ENCODE data around the gene CLRN1.

CLRN1 gene

DNA sequence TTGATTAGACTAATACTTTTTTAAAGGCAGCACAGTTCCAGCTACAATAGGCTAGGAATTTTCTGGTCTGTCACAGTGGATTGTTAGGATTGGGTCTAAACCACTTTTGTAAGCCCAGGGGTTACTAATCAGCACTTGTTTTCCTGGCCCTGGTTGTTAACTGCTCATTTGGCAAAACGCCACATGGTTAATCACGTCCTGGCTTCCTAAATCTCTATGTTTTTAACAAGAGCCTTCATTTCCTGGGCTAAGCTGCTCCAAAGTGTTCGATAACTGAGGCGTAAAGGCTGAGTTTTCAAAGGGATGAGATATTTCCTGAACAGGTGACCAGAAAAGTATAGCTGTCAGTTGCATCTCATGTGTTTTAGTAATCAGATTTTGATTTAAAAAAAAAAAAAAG is 38.9 kb upstream of the CLRN1 start:
- H3K4me1 ChIP-seq = no peaks in the 10 kb centered on the region
- DNase-seq = no peak
- H3K27me3 ChIP-seq = peaks cover 4% of the 10 kb centered on the region; the same call in 1 of the 2 replicates
- no peak overlapping the region for H3K4me3 ChIP-seq (ENCODE audit: low read depth, low read length)
- no peaks in the 10 kb centered on the region for H3K9me3 ChIP-seq
- no peaks in the 10 kb centered on the region for H3K36me3 ChIP-seq
- TF ChIP-seq, protein P1, sequence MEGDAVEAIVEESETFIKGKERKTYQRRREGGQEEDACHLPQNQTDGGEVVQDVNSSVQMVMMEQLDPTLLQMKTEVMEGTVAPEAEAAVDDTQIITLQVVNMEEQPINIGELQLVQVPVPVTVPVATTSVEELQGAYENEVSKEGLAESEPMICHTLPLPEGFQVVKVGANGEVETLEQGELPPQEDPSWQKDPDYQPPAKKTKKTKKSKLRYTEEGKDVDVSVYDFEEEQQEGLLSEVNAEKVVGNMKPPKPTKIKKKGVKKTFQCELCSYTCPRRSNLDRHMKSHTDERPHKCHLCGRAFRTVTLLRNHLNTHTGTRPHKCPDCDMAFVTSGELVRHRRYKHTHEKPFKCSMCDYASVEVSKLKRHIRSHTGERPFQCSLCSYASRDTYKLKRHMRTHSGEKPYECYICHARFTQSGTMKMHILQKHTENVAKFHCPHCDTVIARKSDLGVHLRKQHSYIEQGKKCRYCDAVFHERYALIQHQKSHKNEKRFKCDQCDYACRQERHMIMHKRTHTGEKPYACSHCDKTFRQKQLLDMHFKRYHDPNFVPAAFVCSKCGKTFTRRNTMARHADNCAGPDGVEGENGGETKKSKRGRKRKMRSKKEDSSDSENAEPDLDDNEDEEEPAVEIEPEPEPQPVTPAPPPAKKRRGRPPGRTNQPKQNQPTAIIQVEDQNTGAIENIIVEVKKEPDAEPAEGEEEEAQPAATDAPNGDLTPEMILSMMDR (IDR thresholded peaks at IDR 0.05; ENCODE audit: low read depth, low read length) = no peak

DNA sequence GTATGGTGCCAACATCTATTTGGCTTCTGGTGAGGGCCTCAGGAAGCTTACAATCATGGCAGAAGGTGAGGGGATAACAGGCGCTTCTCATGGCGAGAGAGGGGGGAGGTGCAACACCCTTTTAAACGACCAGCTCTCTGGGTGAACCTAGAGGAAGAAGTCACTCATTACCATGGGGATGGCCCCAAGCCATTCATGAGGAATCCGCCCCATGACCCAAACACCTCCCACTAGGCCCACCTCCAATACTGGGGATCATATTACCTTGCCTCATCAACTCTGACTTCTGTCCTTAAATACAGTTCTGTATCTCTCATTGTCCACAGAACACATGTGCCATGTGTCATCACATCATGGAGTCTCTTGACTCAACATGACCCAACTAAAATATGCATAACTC is 37.5 kb upstream of the CLRN1 start:
- TF ChIP-seq, protein P1 (IDR thresholded peaks at IDR 0.05; ENCODE audit: low read depth, low read length) = no peak
- peaks cover 4% of the 10 kb centered on the region; the same call in 1 of the 2 replicates for H3K27me3 ChIP-seq

DNA sequence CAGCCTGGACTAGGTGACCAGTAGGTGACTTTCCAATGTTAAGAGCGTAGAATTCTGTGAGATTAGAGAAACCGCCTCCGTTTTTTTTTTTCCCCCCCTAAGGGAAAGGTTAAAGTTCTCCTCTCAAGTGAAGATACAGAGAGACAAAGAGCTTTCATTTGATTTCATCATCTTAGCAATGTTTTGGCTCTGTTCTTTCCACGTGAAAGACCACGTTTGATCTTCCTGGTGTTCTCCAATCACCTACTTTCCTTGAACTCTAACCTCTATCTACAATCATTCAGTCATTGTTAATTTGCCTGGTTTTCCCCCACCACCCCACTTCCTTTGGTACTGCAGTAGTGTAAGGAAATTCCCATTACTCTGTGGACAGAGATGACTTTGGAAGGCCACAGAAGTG is 36.9 kb upstream of the CLRN1 start:
- Histone ChIP-seq H3K27me3 (peaks cover 3% of the 10 kb centered on the region; the same call in 1 of the 2 replicates), H3K36me3 (no peaks in the 10 kb centered on the region), H3K4me3 (ENCODE audit: low read depth, low read length) (no peak overlapping the region), H3K4me1 (no peaks in the 10 kb centered on the region), H3K9me3 (no peaks in the 10 kb centered on the region)
- TF ChIP-seq, protein P1 (IDR thresholded peaks at IDR 0.05; ENCODE audit: low read depth, low read length) = no peak
- DNase-seq = no peak

More for the DNA sequence above, 37.5 kb upstream of the CLRN1 start:
- no peaks in the 10 kb centered on the region for H3K4me1 ChIP-seq
- H3K9me3 ChIP-seq = no peaks in the 10 kb centered on the region
- H3K36me3 ChIP-seq = no peaks in the 10 kb centered on the region
- no peak for DNase-seq
- no peak overlapping the region for H3K4me3 ChIP-seq (ENCODE audit: low read depth, low read length)

DNA sequence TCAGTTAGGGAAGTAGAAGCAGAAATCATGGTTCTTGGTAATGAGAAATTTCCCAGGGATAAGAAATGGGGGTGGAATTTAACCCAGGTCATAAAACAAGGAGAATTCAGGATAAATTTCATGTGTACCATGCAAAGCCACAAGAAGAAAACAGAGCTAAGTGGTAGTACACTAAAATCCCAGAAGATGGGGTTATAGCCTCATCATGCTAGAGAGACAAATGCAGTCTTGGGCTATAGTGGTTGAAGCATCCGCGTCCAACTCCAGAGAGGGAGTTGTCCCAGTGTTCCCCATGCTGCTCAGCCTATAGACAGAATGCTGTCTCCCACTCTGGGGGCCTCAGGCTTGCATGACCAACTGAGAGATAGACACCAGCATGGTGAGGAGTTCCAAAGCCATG is 36.2 kb upstream of the CLRN1 start:
- DNase-seq = peak; percentile 18
- no peak overlapping the region for H3K4me3 ChIP-seq (ENCODE audit: low read depth, low read length)
- TF ChIP-seq, protein P1 (IDR thresholded peaks at IDR 0.05; ENCODE audit: low read depth, low read length) = peak; percentile 44
- H3K4me1 ChIP-seq = no peaks in the 10 kb centered on the region
- peaks cover 3% of the 10 kb centered on the region; the same call in 1 of the 2 replicates for H3K27me3 ChIP-seq
- H3K36me3 ChIP-seq = no peaks in the 10 kb centered on the region
- H3K9me3 ChIP-seq = no peaks in the 10 kb centered on the region

DNA sequence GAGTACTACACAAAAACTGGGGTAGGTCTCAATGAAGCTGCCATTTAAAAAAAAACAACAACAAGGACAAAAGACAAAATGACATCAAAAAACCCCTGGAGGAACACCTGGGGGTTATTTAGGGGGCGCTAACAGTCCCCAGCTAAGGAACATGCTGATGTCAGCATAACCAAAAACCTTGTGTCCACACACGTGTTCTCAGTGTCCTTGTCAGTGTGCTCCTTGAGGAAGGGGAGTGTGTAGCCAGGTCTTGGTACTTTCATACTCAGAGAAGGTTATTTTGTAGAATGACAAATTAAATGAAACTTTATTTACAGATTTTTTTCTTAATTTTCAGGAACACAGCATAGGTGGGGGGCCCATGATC is 31.2 kb upstream of the CLRN1 start:
- no peaks in the 10 kb centered on the region for H3K36me3 ChIP-seq

DNA sequence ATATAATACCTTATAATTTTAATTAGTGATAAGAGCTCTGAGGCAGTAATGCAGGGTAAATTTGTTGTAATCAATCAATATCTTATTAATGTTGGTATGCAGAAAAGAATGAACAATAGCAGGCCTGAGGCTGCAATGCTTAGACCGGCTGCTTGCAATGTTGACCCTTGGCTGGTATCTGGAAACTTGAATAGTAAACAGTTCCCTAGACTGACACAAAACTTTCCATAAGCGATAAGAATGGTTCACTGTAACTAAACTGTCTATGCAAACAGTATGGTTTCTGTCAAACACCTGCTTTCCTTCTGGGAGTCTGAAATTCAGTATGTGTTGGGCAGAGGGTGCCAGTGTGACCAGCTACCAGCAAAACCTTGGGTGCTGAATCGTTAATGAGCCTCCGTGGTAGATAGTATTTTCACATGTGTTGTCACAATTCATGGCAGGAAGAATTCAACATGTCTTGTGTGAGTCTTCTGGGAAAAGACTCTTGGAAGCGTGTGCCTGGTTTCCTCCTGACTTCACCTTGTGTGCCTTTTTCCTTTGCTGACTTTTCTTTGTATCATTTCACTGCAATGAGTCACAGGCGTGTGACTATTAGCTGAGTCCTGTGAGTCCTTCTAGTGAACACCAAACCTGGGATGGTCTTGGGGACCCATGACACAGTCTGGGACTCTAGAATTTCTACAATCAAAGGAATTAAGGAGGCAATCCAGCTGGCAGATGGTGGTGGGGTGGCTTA is 30.7 kb upstream of the CLRN1 start:
- Histone ChIP-seq H3K4me3 (ENCODE audit: low read depth, low read length) (no peak overlapping the region), H3K27me3 (peaks cover 7% of the 10 kb centered on the region), H3K4me1 (no peaks in the 10 kb centered on the region), H3K36me3 (no peaks in the 10 kb centered on the region), H3K9me3 (no peaks in the 10 kb centered on the region)
- no peak for DNase-seq
- TF ChIP-seq, protein P1 (IDR thresholded peaks at IDR 0.05; ENCODE audit: low read depth, low read length) = no peak

More for the DNA sequence above, 31.2 kb upstream of the CLRN1 start:
- no peak for DNase-seq
- H3K4me1 ChIP-seq = no peaks in the 10 kb centered on the region
- peaks cover 3% of the 10 kb centered on the region; the same call in 1 of the 2 replicates for H3K27me3 ChIP-seq
- H3K9me3 ChIP-seq = no peaks in the 10 kb centered on the region
- TF ChIP-seq, protein P1 (IDR thresholded peaks at IDR 0.05; ENCODE audit: low read depth, low read length) = no peak
- H3K4me3 ChIP-seq (ENCODE audit: low read depth, low read length) = no peak overlapping the region
